K562 (cell line): ENCODE results near the gene SMAGP. TPM values are rescaled to one million over a fixed set of nuclear protein-coding genes. Genes with fewer than 3 reads are reported as not detected.
A peak's percentile ranks its signal among the peaks of the same experiment; 100 is the strongest.

Source experiments
- ATAC-seq: fragments of 200-7000 bp; cut with Tn5 transposase; 3 replicates; pipeline ENCODE4 v1.9.1; 2020; ENCODE audit warnings: moderate library complexity
- BruUV-seq: library from RNA; stranded (reverse); fragments of 400-500 nt; replicated peaks from 2 replicates; lab custom pipeline; 2021; lab: Mats Ljungman, UMichigan
- CTCF ChIA-PET: fragments of 300-600 bp; formaldehyde crosslinking; extraction: SDS; loops from one replicate; lab custom pipeline; 2021; ENCODE audit warnings: low intra/inter-chr PET ratio; lab: Yijun Ruan, JAX
- POLR2A ChIA-PET: fragments of 300-600, 350-650 bp; sonication (Branson Sonifier 250); formaldehyde crosslinking; extraction: SDS; loops from one replicate; lab custom pipeline; 2021; ENCODE audit warnings: antibody characterized with exemption, inconsistent platforms; lab: Yijun Ruan, JAX
- DNase-seq, 4 experiments: peaks; one replicate each; pipeline versions ENCODE4 v3.0.0 to v3.0.0-alpha.2; 2011 to 2018; ENCODE audit warnings: low spot score in 3 of 4, mixed read lengths in 3 of 4; ENCODE audit errors: extremely low read depth in 1 of 4
- FAIRE-seq: peaks from 2 replicates; lab custom pipeline; 2011; peaks lifted over from hg19 to GRCh38; lab: Jason Lieb, UNC
- H2AFZ ChIP-seq: 2 replicates; pipeline ENCODE4 v1.6.0; 2011; ENCODE audit warnings: low read depth, low read length, control low read depth, inconsistent platforms
- H3K27ac ChIP-seq: fragments of 200-600 bp; 3 replicates; pipeline ENCODE4 v1.8.0; 2011; ENCODE audit warnings: low read depth, mild to moderate bottlenecking, control low read depth, inconsistent platforms, low read length, moderate library complexity, mixed read lengths; ENCODE audit errors: extremely low read depth
- H3K27me3 ChIP-seq, 2 experiments: fragments of 300-600 bp in 1 of 2; 2 replicates in 1 of 2; 3 replicates in 1 of 2; pipeline versions ENCODE4 v1.6.0 to v1.8.0; 2011; ENCODE audit warnings: inconsistent platforms in 2 of 2, low read length in 2 of 2, mild to moderate bottlenecking in 1 of 2, mixed read lengths in 1 of 2, moderate library complexity in 1 of 2; ENCODE audit not compliant: control insufficient read depth in 2 of 2, insufficient read depth in 2 of 2
- H3K36me3 ChIP-seq: fragments of 300-600 bp; 3 replicates; pipeline ENCODE4 v1.8.0; 2011; ENCODE audit warnings: mild to moderate bottlenecking, low read length, inconsistent platforms; ENCODE audit not compliant: control insufficient read depth, insufficient read depth
- H3K4me1 ChIP-seq, 2 experiments: fragments of 200-600 bp in 1 of 2; replicated peaks in 1 of 2; 2 replicates in 1 of 2; 3 replicates in 1 of 2; pipeline versions ENCODE4 v1.5.1 to v1.8.0; 2011; ENCODE audit warnings: inconsistent platforms in 2 of 2, low read length in 2 of 2, mild to moderate bottlenecking in 1 of 2, mixed read lengths in 1 of 2, moderate library complexity in 1 of 2; ENCODE audit not compliant: control insufficient read depth in 2 of 2, insufficient read depth in 2 of 2
- H3K4me2 ChIP-seq: 2 replicates; pipeline ENCODE4 v1.6.1; 2011; ENCODE audit warnings: low read length, control low read depth, inconsistent platforms, mixed read lengths; ENCODE audit not compliant: insufficient read depth
- H3K4me3 ChIP-seq: fragments of 200-600 bp; sonication (generic), shearing (Covaris generic); 2 replicates; pipeline ENCODE4 v1.5.1; 2016; ENCODE audit warnings: control low read depth, inconsistent platforms
- H3K79me2 ChIP-seq: fragments of 200-600 bp; 3 replicates; pipeline ENCODE4 v1.8.0; 2011; ENCODE audit warnings: low read length, inconsistent platforms; ENCODE audit not compliant: control insufficient read depth, insufficient read depth
- H3K9ac ChIP-seq, 2 experiments: 2 replicates each; pipeline versions ENCODE4 v1.6.0 to v1.6.1; 2011; ENCODE audit warnings: low read depth in 2 of 2, low read length in 2 of 2, control low read depth in 1 of 2, inconsistent platforms in 1 of 2, mild to moderate bottlenecking in 1 of 2, mixed read lengths in 1 of 2; ENCODE audit not compliant: insufficient read depth in 1 of 2
- H3K9me1 ChIP-seq: one replicate; pipeline ENCODE4 v1.6.0; 2011; ENCODE audit warnings: inconsistent platforms, mild to moderate bottlenecking, low read length, moderate library complexity; ENCODE audit not compliant: control insufficient read depth, insufficient read depth
- H3K9me3 ChIP-seq: replicated peaks from 2 replicates; pipeline ENCODE4 v1.5.1; 2011; ENCODE audit warnings: low read depth, low read length, inconsistent platforms; ENCODE audit not compliant: control insufficient read depth, insufficient read depth
- H4K20me1 ChIP-seq: replicated peaks from 2 replicates; pipeline ENCODE4 v1.6.1; 2011; ENCODE audit warnings: low read length, inconsistent platforms, mixed read lengths; ENCODE audit not compliant: control insufficient read depth, insufficient read depth
- ARHGAP35 ChIP-seq: fragments of 450-650 bp; IDR thresholded peaks from 2 replicates; pipeline ENCODE4 v1.6.1; 2018; ENCODE audit not compliant: partially characterized antibody
- BRD9 ChIP-seq: fragments of 450-650 bp; IDR thresholded peaks from 2 replicates; pipeline ENCODE4 v1.6.1; 2018; ENCODE audit warnings: low read depth; ENCODE audit not compliant: partially characterized antibody
- CC2D1A ChIP-seq: fragments of 450-650 bp; IDR thresholded peaks from 2 replicates; pipeline ENCODE4 v1.6.1; 2017; ENCODE audit warnings: mild to moderate bottlenecking
- CEBPZ ChIP-seq: fragments of 150-350 bp; IDR thresholded peaks from 2 replicates; pipeline ENCODE4 v1.6.1; 2014; ENCODE audit warnings: low read depth, mild to moderate bottlenecking, low read length, borderline replicate concordance
- CREB3 ChIP-seq: fragments of 450-650 bp; conservative IDR thresholded peaks from 2 replicates; pipeline ENCODE4 v1.6.1; 2016; ENCODE audit warnings: missing genetic modification characterization, low read depth, mild to moderate bottlenecking, missing compliant biosample characterization, moderate library complexity
- ETV1 ChIP-seq: fragments of 450-650 bp; conservative IDR thresholded peaks from 2 replicates; pipeline ENCODE4 v1.6.1; 2016; ENCODE audit warnings: missing genetic modification characterization, control low read depth, low read depth, missing compliant biosample characterization
- IRF1 ChIP-seq: sonication (generic); formaldehyde crosslinking; IDR thresholded peaks from 2 replicates; pipeline ENCODE4 v1.8.0; 2022; ENCODE audit warnings: missing genetic modification reagents, mild to moderate bottlenecking, borderline replicate concordance
- KAT7 ChIP-seq: sonication (generic); formaldehyde crosslinking; IDR thresholded peaks from 2 replicates; pipeline ENCODE4 v1.8.0; 2022; ENCODE audit warnings: missing genetic modification reagents, mild to moderate bottlenecking, borderline replicate concordance
- SMC3 ChIP-seq: conservative IDR thresholded peaks from 2 replicates; pipeline ENCODE4 v1.6.1; 2011; ENCODE audit warnings: low read depth, low read length, improper control_type of control experiment; ENCODE audit not compliant: insufficient read depth
- YBX1 ChIP-seq: fragments of 450-650 bp; IDR thresholded peaks from 2 replicates; pipeline ENCODE4 v1.7.1; 2016; ENCODE audit warnings: mild to moderate bottlenecking
- ZNF395 ChIP-seq: fragments of 200-800 bp; sonication (Bioruptor generic); IDR thresholded peaks from 2 replicates; pipeline ENCODE4 v1.6.1; 2017; ENCODE audit warnings: missing genetic modification characterization, missing compliant biosample characterization
- ZNF408 ChIP-seq: fragments of 250-450 bp; sonication (Bioruptor Pico); IDR thresholded peaks from 2 replicates; pipeline ENCODE4 v1.4.0; 2020; ENCODE audit warnings: low read depth, mild to moderate bottlenecking, moderate library complexity
- whole genome bisulfite sequencing: fragments of 100-300 bp; shearing (Covaris generic); methylation state at CpG from one replicate; pipeline ENCODE4 v1.1.6; 2016; ENCODE audit warnings: low coverage, mixed read lengths; ENCODE audit not compliant: insufficient coverage; ENCODE audit errors: missing lambda C conversion rate; 5-methylcytosine and 5-hydroxymethylcytosine counted together
- in situ Hi-C: fragments of 300-500 bp; cut with MboI; formaldehyde crosslinking; loops from 4 replicates; pipeline ENCODE4 v1.15.0; 2018; ENCODE audit warnings: inconsistent platforms, mixed read lengths
- intact Hi-C: fragments of 100-400 bp; cut with micrococcal nuclease; formaldehyde crosslinking; loops from 2 replicates; pipeline ENCODE4 v1.14.2; 2022
- polyA plus RNA-seq, 8 experiments: library from polyadenylated mRNA; depleted of rRNA in 4 of 8; stranded (reverse) in 5 of 8; unstranded in 3 of 8; fragments of >200 nt; fragmentation: Nextera tagmentation in 2 of 8; fragmentation: Illumina TruSeq in 1 of 8; extraction: Ambion mirVana in 2 of 8; extraction: Trizol in 1 of 8; gene quantifications; 2 replicates each; pipeline versions ENCODE4 v1.2.1 to v1.2.3, GENCODE V29; 2011 to 2014; ENCODE audit warnings: inconsistent platforms in 1 of 8, missing spikeins in 1 of 8
- total RNA-seq, 7 experiments: library from RNA; depleted of rRNA in 6 of 7; stranded (reverse); fragments of >200 nt in 6 of 7; fragmentation: Illumina TruSeq in 2 of 7; extraction: Trizol in 2 of 7; gene quantifications; 2 replicates each; pipeline versions ENCODE4 v1.2.1 to v1.2.3, GENCODE V29; 2011 to 2021; ENCODE audit warnings: low replicate concordance in 1 of 7

Gene SMAGP
- total and polyA plus RNA-seq, 9 of the 15 experiments (the other 6 are each of a cell fraction or from before 2014, with no cell fraction given), result 23.1 to 62.3 (median 29.9) TPM

- FAIRE-seq (no peak), ATAC-seq (peak; percentile 80), DNase-seq (peak in 3 of 4 experiments; percentile 67 to 80 (median 76))
- no peaks in the 10 kb centered on the region for H3K9me3 ChIP-seq
- WGBS, result 16% methylated on average over 14 of the region's 59 CpGs
- peak overlapping the region; percentile 97 for H2AFZ ChIP-seq
- no TSS peak for BruUV-seq
- H3K4me2 ChIP-seq, result peak overlapping the region; percentile 94
- H3K27me3 ChIP-seq, result no peaks in the 10 kb centered on the region
- POLR2A ChIA-PET, result interaction anchor here (0.5 to 1.1 kb wide), 6 partner anchors 17 to 275 kb away, joined by 3 to 5 read pairs (median 3); partner anchors contain the start of gene POU6F1
- in situ Hi-C loops (loop anchor here (5.0 kb wide), 1 partner anchor 73 kb away; no protein-coding TSS in a partner anchor), intact Hi-C loops (loop anchor here (1.0 kb wide), 1 partner anchor 72 kb away; no protein-coding TSS in a partner anchor)
- CTCF ChIA-PET, result interaction anchor here (0.6 to 2.7 kb wide), 5 partner anchors 23 to 244 kb away, joined by 3 to 34 read pairs (median 3); no protein-coding TSS in a partner anchor
- peak overlapping the region; percentile 74 for H3K27ac ChIP-seq
- H3K9me1 ChIP-seq, result no peaks in the 10 kb centered on the region
- H4K20me1 ChIP-seq, result no peaks in the 10 kb centered on the region; the same call in 1 of the 2 replicates
- peak overlapping the region; percentile 80 for H3K4me3 ChIP-seq
- peaks cover 27% of the 10 kb centered on the region for H3K79me2 ChIP-seq
- H3K4me1 ChIP-seq, result peaks cover 17 to 18% of the 10 kb centered on the region in 2 experiments; a peak in 4 of 5 replicates
- H3K9ac ChIP-seq, result peak overlapping the region; percentile 68 to 93
- H3K36me3 ChIP-seq, result peaks cover 10% of the 10 kb centered on the region; the same call in 1 of the 3 replicates
- TF ChIP-seq BRD9 (no peak), CC2D1A (no peak), IRF1 (CRISPR knock-in tag) (no peak), SMC3 (peak; percentile 81), ZNF408 (no peak), ARHGAP35 (no peak), ZNF395 (CRISPR knock-in tag) (peak; percentile 76; the same call in 1 of the 2 replicates), CREB3 (tag) (no peak), KAT7 (CRISPR knock-in tag) (no peak), YBX1 (no peak), ETV1 (tag) (no peak), CEBPZ (no peak)
These were observed 795 bp downstream of the SMAGP start for GRCh38 chr12:51269174-51270066.
